HEK293 (cell line): Measurements from ENCODE around the gene DGKD.
"Not testable (repeated sequence)": the region's sequence is repeated elsewhere in the genome, so short reads cannot be mapped to it uniquely, and the experiment has no call there.

Experiments used
- CTCF ChIP-seq: fragments of 450-650 bp; formaldehyde crosslinking; IDR thresholded peaks from 2 replicates; pipeline ENCODE4 v1.5.1; 2016; ENCODE audit warnings: missing biosample characterization, missing genetic modification characterization
- KLF10 ChIP-seq: fragments of 450-650 bp; IDR thresholded peaks from 2 replicates; pipeline ENCODE4 v1.5.1; 2018; ENCODE audit warnings: missing biosample characterization, mild to moderate bottlenecking, missing genetic modification characterization
- PRDM4 ChIP-seq: fragments of 450-650 bp; formaldehyde crosslinking; IDR thresholded peaks from 2 replicates; pipeline ENCODE4 v1.5.1; 2017; ENCODE audit warnings: missing biosample characterization, missing genetic modification characterization
- REST ChIP-seq: fragments of 450-650 bp; formaldehyde crosslinking; IDR thresholded peaks from 2 replicates; pipeline ENCODE4 v1.5.1; 2016; ENCODE audit warnings: missing biosample characterization, missing genetic modification characterization
- SCRT2 ChIP-seq: fragments of 450-650 bp; formaldehyde crosslinking; IDR thresholded peaks from 2 replicates; pipeline ENCODE4 v1.5.1; 2016; ENCODE audit warnings: missing biosample characterization, missing genetic modification characterization
- TCF7L2 ChIP-seq: IDR thresholded peaks from 2 replicates; pipeline ENCODE4 v1.6.1; 2011; ENCODE audit warnings: low read depth, mild to moderate bottlenecking, inconsistent platforms, low read length, moderate library complexity, borderline replicate concordance
- ZBTB8A ChIP-seq: fragments of 450-650 bp; formaldehyde crosslinking; IDR thresholded peaks from 2 replicates; pipeline ENCODE4 v1.5.1; 2016; ENCODE audit warnings: missing biosample characterization, missing genetic modification characterization
- ZNF792 ChIP-seq: fragments of 450-650 bp; formaldehyde crosslinking; IDR thresholded peaks from 2 replicates; pipeline ENCODE4 v1.5.1; 2016; ENCODE audit warnings: missing biosample characterization, missing genetic modification characterization

- TF ChIP-seq CTCF; PRDM4 (tag by site-specific recombination); TCF7L2; ZNF792 (tag by site-specific recombination); SCRT2; REST (tag by site-specific recombination); KLF10 (tag by site-specific recombination); ZBTB8A (tag by site-specific recombination): not testable (repeated sequence)
Measured at GRCh38 chr2:233336091-233336490, 18.2 kb upstream of the DGKD start.
